Measurements from ENCODE around the gene WARS2. TPM values are rescaled to one million over a fixed set of nuclear protein-coding genes. Genes with fewer than 3 reads are reported as not detected.

Gene WARS2
- total and polyA plus RNA-seq, 4 donors = 8.3 to 20.9 (median 15.6) TPM

- Histone ChIP-seq H3K36me3 (ENCODE audit: control insufficient read depth, insufficient read depth, low read length) (no peaks in the 10 kb centered on the region), H3K4me1 (ENCODE audit: control insufficient read depth, insufficient read depth, low read length) (no peaks in the 10 kb centered on the region), H3K9me3 (ENCODE audit: control insufficient read depth, insufficient read depth, low read length) (no peaks in the 10 kb centered on the region), H3K27me3 (ENCODE audit: control insufficient read depth, insufficient read depth, low read length) (no peaks in the 10 kb centered on the region), H3K27ac (ENCODE audit: low read depth, low read length) (no peak overlapping the region), H3K4me3 (ENCODE audit: low read depth, low read length) (no peak overlapping the region)
- no CpG with 5 or more reads among the region's 2 CpGs for WGBS (ENCODE audit: insufficient coverage)
- no peak for DNase-seq (ENCODE audit: low read depth in 4 of 6, low spot score in 6 of 6)
These were observed 84.9 kb downstream of the WARS2 start for GRCh38 chr1:119055568-119055967.

- Histone ChIP-seq H3K4me1 (ENCODE audit: control insufficient read depth, insufficient read depth, low read length) (no peaks in the 10 kb centered on the region), H3K27ac (ENCODE audit: low read depth, low read length) (no peak overlapping the region), H3K9me3 (ENCODE audit: control insufficient read depth, insufficient read depth, low read length) (no peaks in the 10 kb centered on the region), H3K36me3 (ENCODE audit: control insufficient read depth, insufficient read depth, low read length) (no peaks in the 10 kb centered on the region), H3K27me3 (ENCODE audit: control insufficient read depth, insufficient read depth, low read length) (no peaks in the 10 kb centered on the region), H3K4me3 (ENCODE audit: low read depth, low read length) (no peak overlapping the region)
- no peak for DNase-seq (ENCODE audit: low read depth in 4 of 6, low spot score in 6 of 6)
- WGBS (ENCODE audit: insufficient coverage) = no CpG with 5 or more reads among the region's 1 CpG
These were observed 86.5 kb downstream of the WARS2 start for GRCh38 chr1:119053917-119054316.

GRCh38 chr1:119052267-119052666 lies 88.2 kb downstream of the WARS2 start:
- peak in 1 of 6 donors; percentile 5 for DNase-seq (ENCODE audit: low read depth in 4 of 6, low spot score in 6 of 6)
- H3K4me1 ChIP-seq (ENCODE audit: control insufficient read depth, insufficient read depth, low read length) = no peaks in the 10 kb centered on the region
- H3K4me3 ChIP-seq (ENCODE audit: low read depth, low read length) = no peak overlapping the region
- no peaks in the 10 kb centered on the region for H3K27me3 ChIP-seq (ENCODE audit: control insufficient read depth, insufficient read depth, low read length)
- H3K27ac ChIP-seq (ENCODE audit: low read depth, low read length) = no peak overlapping the region
- no peaks in the 10 kb centered on the region for H3K36me3 ChIP-seq (ENCODE audit: control insufficient read depth, insufficient read depth, low read length)
- no peaks in the 10 kb centered on the region for H3K9me3 ChIP-seq (ENCODE audit: control insufficient read depth, insufficient read depth, low read length)

- H3K36me3 ChIP-seq (ENCODE audit: control insufficient read depth, insufficient read depth, low read length) = no peaks in the 10 kb centered on the region
- WGBS (ENCODE audit: insufficient coverage) = 97% methylated on average over 22 of the region's 34 CpGs
- no peaks in the 10 kb centered on the region for H3K4me1 ChIP-seq (ENCODE audit: control insufficient read depth, insufficient read depth, low read length)
- no peak overlapping the region for H3K27ac ChIP-seq (ENCODE audit: low read depth, low read length)
- DNase-seq (ENCODE audit: low read depth in 4 of 6, low spot score in 6 of 6) = no peak
- no peaks in the 10 kb centered on the region for H3K9me3 ChIP-seq (ENCODE audit: control insufficient read depth, insufficient read depth, low read length)
- H3K27me3 ChIP-seq (ENCODE audit: control insufficient read depth, insufficient read depth, low read length) = no peaks in the 10 kb centered on the region
- H3K4me3 ChIP-seq (ENCODE audit: low read depth, low read length) = no peak overlapping the region
These were observed 91.6 kb downstream of the WARS2 start for GRCh38 chr1:119048624-119049404.

- Histone ChIP-seq H3K36me3 (ENCODE audit: control insufficient read depth, insufficient read depth, low read length) (no peaks in the 10 kb centered on the region), H3K4me1 (ENCODE audit: control insufficient read depth, insufficient read depth, low read length) (no peaks in the 10 kb centered on the region), H3K27ac (ENCODE audit: low read depth, low read length) (peak overlapping the region; percentile 54), H3K4me3 (ENCODE audit: low read depth, low read length) (no peak overlapping the region), H3K27me3 (ENCODE audit: control insufficient read depth, insufficient read depth, low read length) (no peaks in the 10 kb centered on the region), H3K9me3 (ENCODE audit: control insufficient read depth, insufficient read depth, low read length) (no peaks in the 10 kb centered on the region)
- peak in 5 of 6 donors; percentile 10 to 72 (median 24) for DNase-seq (ENCODE audit: low read depth in 4 of 6, low spot score in 6 of 6)
- WGBS (ENCODE audit: insufficient coverage) = no CpG with 5 or more reads among the region's 5 CpGs
These were observed 93.5 kb downstream of the WARS2 start for GRCh38 chr1:119046785-119047438.

GRCh38 chr1:119046429-119046784 lies 94.0 kb downstream of the WARS2 start:
- Histone ChIP-seq H3K9me3 (ENCODE audit: control insufficient read depth, insufficient read depth, low read length) (no peaks in the 10 kb centered on the region), H3K27ac (ENCODE audit: low read depth, low read length) (peak overlapping the region; percentile 54), H3K4me3 (ENCODE audit: low read depth, low read length) (no peak overlapping the region), H3K4me1 (ENCODE audit: control insufficient read depth, insufficient read depth, low read length) (no peaks in the 10 kb centered on the region), H3K36me3 (ENCODE audit: control insufficient read depth, insufficient read depth, low read length) (no peaks in the 10 kb centered on the region), H3K27me3 (ENCODE audit: control insufficient read depth, insufficient read depth, low read length) (no peaks in the 10 kb centered on the region)
- WGBS (ENCODE audit: insufficient coverage) = 76% methylated on average over 5 of the region's 7 CpGs
- DNase-seq (ENCODE audit: low read depth in 4 of 6, low spot score in 6 of 6) = no peak

- Histone ChIP-seq H3K4me3 (ENCODE audit: low read depth, low read length) (no peak overlapping the region), H3K27ac (ENCODE audit: low read depth, low read length) (no peak overlapping the region), H3K36me3 (ENCODE audit: control insufficient read depth, insufficient read depth, low read length) (no peaks in the 10 kb centered on the region), H3K4me1 (ENCODE audit: control insufficient read depth, insufficient read depth, low read length) (no peaks in the 10 kb centered on the region), H3K9me3 (ENCODE audit: control insufficient read depth, insufficient read depth, low read length) (no peaks in the 10 kb centered on the region), H3K27me3 (ENCODE audit: control insufficient read depth, insufficient read depth, low read length) (no peaks in the 10 kb centered on the region)
- no peak for DNase-seq (ENCODE audit: low read depth in 4 of 6, low spot score in 6 of 6)
- no CpG with 5 or more reads among the region's 1 CpG for WGBS (ENCODE audit: insufficient coverage)
These were observed 95.2 kb downstream of the WARS2 start for GRCh38 chr1:119045096-119045746.

- Histone ChIP-seq H3K4me1 (ENCODE audit: control insufficient read depth, insufficient read depth, low read length) (no peaks in the 10 kb centered on the region), H3K27me3 (ENCODE audit: control insufficient read depth, insufficient read depth, low read length) (no peaks in the 10 kb centered on the region), H3K36me3 (ENCODE audit: control insufficient read depth, insufficient read depth, low read length) (no peaks in the 10 kb centered on the region), H3K4me3 (ENCODE audit: low read depth, low read length) (no peak overlapping the region), H3K27ac (ENCODE audit: low read depth, low read length) (no peak overlapping the region), H3K9me3 (ENCODE audit: control insufficient read depth, insufficient read depth, low read length) (no peaks in the 10 kb centered on the region)
- whole genome bisulfite sequencing (ENCODE audit: insufficient coverage) = no CpG with 5 or more reads among the region's 2 CpGs
- no peak for DNase-seq (ENCODE audit: low read depth in 4 of 6, low spot score in 6 of 6)
These were observed 99.5 kb downstream of the WARS2 start for GRCh38 chr1:119040906-119041305.

GRCh38 chr1:119040489-119040888 lies 100.0 kb downstream of the WARS2 start:
- no peaks in the 10 kb centered on the region for H3K4me1 ChIP-seq (ENCODE audit: control insufficient read depth, insufficient read depth, low read length)
- H3K9me3 ChIP-seq (ENCODE audit: control insufficient read depth, insufficient read depth, low read length) = no peaks in the 10 kb centered on the region
- no peaks in the 10 kb centered on the region for H3K36me3 ChIP-seq (ENCODE audit: control insufficient read depth, insufficient read depth, low read length)
- no peak overlapping the region for H3K4me3 ChIP-seq (ENCODE audit: low read depth, low read length)
- no peak for DNase-seq (ENCODE audit: low read depth in 4 of 6, low spot score in 6 of 6)
- no peaks in the 10 kb centered on the region for H3K27me3 ChIP-seq (ENCODE audit: control insufficient read depth, insufficient read depth, low read length)
- H3K27ac ChIP-seq (ENCODE audit: low read depth, low read length) = no peak overlapping the region
- no CpG with 5 or more reads among the region's 2 CpGs for WGBS (ENCODE audit: insufficient coverage)

Data from spinal cord (tissue), 10 donors.